OCI-LY1 (cell line): Measurements from ENCODE around the gene DHRS4L2.
"Not testable (repeated sequence)": the region's sequence is repeated elsewhere in the genome, so short reads cannot be mapped to it uniquely, and the experiment has no call there.

Experiments
- H2AFZ ChIP-seq: fragments of 200-600 bp; sonication (generic), shearing (Covaris generic); 2 replicates; pipeline ENCODE4 v1.6.0; 2014; ENCODE audit warnings: antibody characterized with exemption, mild to moderate bottlenecking, low read length
- H3F3A ChIP-seq: fragments of 200-600 bp; sonication (generic), shearing (Covaris generic); 2 replicates; pipeline ENCODE4 v1.6.0; 2014; ENCODE audit warnings: mild to moderate bottlenecking, antibody characterized with exemption, low read length, moderate library complexity; ENCODE audit not compliant: insufficient read depth
- H3K27ac ChIP-seq: fragments of 200-600 bp; sonication (generic); 2 replicates; pipeline ENCODE4 v1.5.1; 2014; ENCODE audit warnings: low read length, mixed run types, mild to moderate bottlenecking, low read depth; ENCODE audit not compliant: poor library complexity, severe bottlenecking
- H3K27me3 ChIP-seq: fragments of 200-600 bp; sonication (generic); 2 replicates; pipeline ENCODE4 v1.6.0; 2014; ENCODE audit warnings: antibody characterized with exemption, mild to moderate bottlenecking, low read length, moderate library complexity; ENCODE audit not compliant: insufficient read depth
- H3K36me3 ChIP-seq: fragments of 200-600 bp; sonication (generic); 2 replicates; pipeline ENCODE4 v1.6.1; 2014; ENCODE audit warnings: mild to moderate bottlenecking, antibody characterized with exemption, low read length, moderate library complexity, mixed read lengths; ENCODE audit not compliant: insufficient read depth
- H3K4me1 ChIP-seq: fragments of 200-600 bp; sonication (generic); 2 replicates; pipeline ENCODE4 v1.5.1; 2014; ENCODE audit warnings: mild to moderate bottlenecking, low read length, moderate library complexity; ENCODE audit not compliant: insufficient read depth, severe bottlenecking
- H3K4me2 ChIP-seq: fragments of 200-600 bp; sonication (generic), shearing (Covaris generic); 2 replicates; pipeline ENCODE4 v1.6.1; 2014; ENCODE audit warnings: low read length
- H3K4me3 ChIP-seq: fragments of 200-600 bp; sonication (generic); 2 replicates; pipeline ENCODE4 v1.5.1; 2014; ENCODE audit warnings: low read length, low read depth, mild to moderate bottlenecking, mixed read lengths; ENCODE audit not compliant: poor library complexity, severe bottlenecking
- H3K79me2 ChIP-seq: fragments of 200-600 bp; shearing (Covaris generic); 2 replicates; pipeline ENCODE4 v1.6.1; 2016; ENCODE audit warnings: mixed run types, low read length, mixed read lengths; ENCODE audit not compliant: insufficient read depth
- H3K9ac ChIP-seq: fragments of 200-600 bp; sonication (generic), shearing (Covaris generic); 2 replicates; pipeline ENCODE4 v1.6.1; 2014; ENCODE audit warnings: mild to moderate bottlenecking, low read length, mixed read lengths
- H3K9me2 ChIP-seq: fragments of 200-600 bp; sonication (generic), shearing (Covaris generic); 2 replicates; pipeline ENCODE4 v1.6.1; 2014; ENCODE audit warnings: low read depth, mild to moderate bottlenecking, low read length, mixed read lengths
- H3K9me3 ChIP-seq: fragments of 200-600 bp; shearing (Covaris generic); 2 replicates; pipeline ENCODE4 v1.6.1; 2014; ENCODE audit warnings: low read length, mixed read lengths
- H4K20me1 ChIP-seq: fragments of 200-600 bp; sonication (generic), shearing (Covaris generic); 2 replicates; pipeline ENCODE4 v1.6.0; 2016; ENCODE audit warnings: mild to moderate bottlenecking, low read length; ENCODE audit not compliant: insufficient read depth
- CTCF ChIP-seq: fragments of 200-600 bp; sonication (generic), shearing (Covaris generic); IDR thresholded peaks from 2 replicates; pipeline ENCODE4 v1.5.1; 2017; ENCODE audit warnings: mild to moderate bottlenecking, antibody characterized with exemption, low read length, moderate library complexity, mixed read lengths

Gene DHRS4L2

GRCh38 chr14:23954279-23954614 lies 34.5 kb upstream of the DHRS4L2 start:
- TF ChIP-seq CTCF = peak; percentile 7; the same call in 1 of the 2 replicates
- not testable (repeated sequence) for H3K9me3 ChIP-seq, H3K27me3 ChIP-seq, H3K36me3 ChIP-seq, H3K27ac ChIP-seq, H3K79me2 ChIP-seq, H3K9me2 ChIP-seq, H3F3A ChIP-seq, H4K20me1 ChIP-seq, H2AFZ ChIP-seq
- Histone ChIP-seq H3K4me3 (peak overlapping the region; percentile 85), H3K4me2 (peak overlapping the region; percentile 73), H3K9ac (peak overlapping the region; percentile 80), H3K4me1 (peaks cover 16% of the 10 kb centered on the region)

GRCh38 chr14:23954965-23955364 lies 33.8 kb upstream of the DHRS4L2 start:
- H3K27ac ChIP-seq, H2AFZ ChIP-seq, H3K79me2 ChIP-seq, H3K9me3 ChIP-seq, H3K27me3 ChIP-seq, H3K36me3 ChIP-seq, H3K9me2 ChIP-seq, H4K20me1 ChIP-seq, H3F3A ChIP-seq: not testable (repeated sequence)
- H3K9ac ChIP-seq = peak overlapping the region; percentile 80; the same call in 1 of the 2 replicates
- peak overlapping the region; percentile 73 for H3K4me2 ChIP-seq
- peaks cover 16% of the 10 kb centered on the region for H3K4me1 ChIP-seq
- peak overlapping the region; percentile 85 for H3K4me3 ChIP-seq

GRCh38 chr14:23955811-23956210 lies 32.9 kb upstream of the DHRS4L2 start:
- H4K20me1 ChIP-seq, H3K27ac ChIP-seq, H3K79me2 ChIP-seq, H3K27me3 ChIP-seq, H2AFZ ChIP-seq, H3K9me2 ChIP-seq, H3K9ac ChIP-seq, H3K36me3 ChIP-seq, H3K4me2 ChIP-seq, H3K4me3 ChIP-seq, H3K9me3 ChIP-seq, H3F3A ChIP-seq: not testable (repeated sequence)
- H3K4me1 ChIP-seq = peaks cover 16% of the 10 kb centered on the region

- not testable (repeated sequence) for H3K4me2 ChIP-seq, H3K27ac ChIP-seq, H3K9ac ChIP-seq, H3K9me3 ChIP-seq, H4K20me1 ChIP-seq, H3K4me3 ChIP-seq, H3K36me3 ChIP-seq, H3K27me3 ChIP-seq, H2AFZ ChIP-seq, H3K79me2 ChIP-seq, H3K9me2 ChIP-seq, H3F3A ChIP-seq
- H3K4me1 ChIP-seq = peaks cover 13% of the 10 kb centered on the region
Measured at GRCh38 chr14:23957913-23958569, 30.7 kb upstream of the DHRS4L2 start.

GRCh38 chr14:23960899-23961298 lies 27.8 kb upstream of the DHRS4L2 start:
- not testable (repeated sequence) for H3K27ac ChIP-seq, H3K36me3 ChIP-seq, H3K9me3 ChIP-seq, H2AFZ ChIP-seq, H3K9ac ChIP-seq, H3K4me1 ChIP-seq, H3K4me2 ChIP-seq, H4K20me1 ChIP-seq, H3K27me3 ChIP-seq, H3K4me3 ChIP-seq, H3K79me2 ChIP-seq, H3K9me2 ChIP-seq, H3F3A ChIP-seq

- not testable (repeated sequence) for H4K20me1 ChIP-seq, H3F3A ChIP-seq, H3K9me3 ChIP-seq, H3K36me3 ChIP-seq, H3K4me1 ChIP-seq, H3K27ac ChIP-seq, H3K4me3 ChIP-seq, H3K27me3 ChIP-seq, H3K79me2 ChIP-seq, H3K9me2 ChIP-seq, H3K9ac ChIP-seq, H2AFZ ChIP-seq, H3K4me2 ChIP-seq
Measured at GRCh38 chr14:23961704-23962103, 27.0 kb upstream of the DHRS4L2 start.

- not testable (repeated sequence) for H3K9me2 ChIP-seq, H3K27me3 ChIP-seq, H3K4me2 ChIP-seq, H3F3A ChIP-seq, H3K79me2 ChIP-seq, H4K20me1 ChIP-seq, H3K36me3 ChIP-seq, H3K27ac ChIP-seq, H2AFZ ChIP-seq, H3K9me3 ChIP-seq, H3K4me1 ChIP-seq
- H3K4me3 ChIP-seq = peak overlapping the region; percentile 68
- peak overlapping the region; percentile 80; the same call in 1 of the 2 replicates for H3K9ac ChIP-seq
Measured at GRCh38 chr14:23969130-23969480, 19.6 kb upstream of the DHRS4L2 start.
